HUES48 (cell line): ENCODE data around the gene OR7A10.

Experiments used
- H3K27ac ChIP-seq: one replicate; pipeline ENCODE4 v1.7.0; 2013; ENCODE audit warnings: low read depth, low read length, inconsistent platforms
- H3K27me3 ChIP-seq: 2 replicates; pipeline ENCODE4 v1.6.1; 2013; ENCODE audit warnings: mild to moderate bottlenecking, low read length; ENCODE audit not compliant: control insufficient read depth, insufficient read depth
- H3K36me3 ChIP-seq: 2 replicates; pipeline ENCODE4 v1.6.1; 2013; ENCODE audit warnings: low read length; ENCODE audit not compliant: control insufficient read depth, insufficient read depth
- H3K4me1 ChIP-seq: 2 replicates; pipeline ENCODE4 v1.6.1; 2013; ENCODE audit warnings: mild to moderate bottlenecking, low read length; ENCODE audit not compliant: control insufficient read depth, insufficient read depth
- H3K4me3 ChIP-seq: 2 replicates; pipeline ENCODE4 v1.5.1; 2013; ENCODE audit warnings: mild to moderate bottlenecking, low read depth, low read length
- H3K9ac ChIP-seq: 2 replicates; pipeline ENCODE4 v1.6.1; 2013; ENCODE audit warnings: mild to moderate bottlenecking, low read depth, low read length, moderate library complexity
- H3K9me3 ChIP-seq: 2 replicates; pipeline ENCODE4 v1.6.1; 2013; ENCODE audit warnings: low read length; ENCODE audit not compliant: control insufficient read depth, insufficient read depth

The OR7A10 gene

GRCh38 chr19:14848822-14849221, at the start of gene OR7A10:
Gene OR7A10 (minus strand): TSS chr19:14848922. CDS start chr19:14841877, 7,045 bp downstream.
- Histone ChIP-seq H3K27me3 (no peaks in the 10 kb centered on the region), H3K9me3 (peaks cover 76% of the 10 kb centered on the region)

GRCh38 chr19:14890643-14891379, 42.1 kb upstream of the OR7A10 start:
- H3K27me3 ChIP-seq: no peaks in the 10 kb centered on the region
- H3K4me3 ChIP-seq: no peak overlapping the region
- no peak overlapping the region for H3K9ac ChIP-seq
- no peak overlapping the region for H3K27ac ChIP-seq
- no peaks in the 10 kb centered on the region for H3K4me1 ChIP-seq
- H3K36me3 ChIP-seq: no peaks in the 10 kb centered on the region
- peaks cover 4% of the 10 kb centered on the region; the same call in 1 of the 2 replicates for H3K9me3 ChIP-seq

More at GRCh38 chr19:14848822-14849221, at the start of gene OR7A10:
- Histone ChIP-seq H3K36me3 (no peaks in the 10 kb centered on the region), H3K9ac (no peak within 1 kb of the TSS), H3K27ac (no peak within 1 kb of the TSS), H3K4me1 (no peaks in the 10 kb centered on the region), H3K4me3 (no peak within 1 kb of the TSS)

GRCh38 chr19:14889994-14890642, 41.4 kb upstream of the OR7A10 start:
- Histone ChIP-seq H3K4me3 (no peak overlapping the region), H3K36me3 (no peaks in the 10 kb centered on the region), H3K9me3 (peaks cover 4% of the 10 kb centered on the region; the same call in 1 of the 2 replicates), H3K9ac (no peak overlapping the region), H3K27me3 (no peaks in the 10 kb centered on the region), H3K4me1 (no peaks in the 10 kb centered on the region), H3K27ac (no peak overlapping the region)

GRCh38 chr19:14886032-14886431, 37.3 kb upstream of the OR7A10 start, which contains the start of gene OR7A17:
Gene OR7A17 (minus strand): TSS chr19:14886132. CDS start chr19:14881355, 4,777 bp downstream.
- Histone ChIP-seq H3K9me3 (peaks cover 19% of the 10 kb centered on the region), H3K9ac (no peak within 1 kb of the TSS), H3K36me3 (no peaks in the 10 kb centered on the region)

GRCh38 chr19:14871619-14872230, 23.0 kb upstream of the OR7A10 start:
- Histone ChIP-seq H3K36me3 (no peaks in the 10 kb centered on the region), H3K9ac (no peak overlapping the region), H3K27ac (no peak overlapping the region), H3K4me3 (no peak overlapping the region), H3K4me1 (no peaks in the 10 kb centered on the region), H3K9me3 (peaks cover 51% of the 10 kb centered on the region), H3K27me3 (no peaks in the 10 kb centered on the region)

More at GRCh38 chr19:14886032-14886431, 37.3 kb upstream of the OR7A10 start, which contains the start of gene OR7A17:
- H3K4me3 ChIP-seq: no peak within 1 kb of the TSS
- no peak within 1 kb of the TSS for H3K27ac ChIP-seq
- no peaks in the 10 kb centered on the region for H3K27me3 ChIP-seq
- no peaks in the 10 kb centered on the region for H3K4me1 ChIP-seq

GRCh38 chr19:14868497-14868896, 19.8 kb upstream of the OR7A10 start:
- no peaks in the 10 kb centered on the region for H3K4me1 ChIP-seq

GRCh38 chr19:14843578-14843977, 5.1 kb downstream of the OR7A10 start:
- H3K9me3 ChIP-seq: peaks cover 75% of the 10 kb centered on the region
- no peaks in the 10 kb centered on the region for H3K36me3 ChIP-seq
- no peak overlapping the region for H3K4me3 ChIP-seq
- no peaks in the 10 kb centered on the region for H3K27me3 ChIP-seq
- H3K4me1 ChIP-seq: no peaks in the 10 kb centered on the region
- no peak overlapping the region for H3K9ac ChIP-seq
- H3K27ac ChIP-seq: no peak overlapping the region

More at GRCh38 chr19:14868497-14868896, 19.8 kb upstream of the OR7A10 start:
- H3K36me3 ChIP-seq: no peaks in the 10 kb centered on the region
- no peak overlapping the region for H3K27ac ChIP-seq
- H3K4me3 ChIP-seq: no peak overlapping the region
- H3K9me3 ChIP-seq: peaks cover 68% of the 10 kb centered on the region
- H3K27me3 ChIP-seq: no peaks in the 10 kb centered on the region
- no peak overlapping the region for H3K9ac ChIP-seq

GRCh38 chr19:14843169-14843568, 5.6 kb downstream of the OR7A10 start:
- no peak overlapping the region for H3K9ac ChIP-seq
- no peaks in the 10 kb centered on the region for H3K27me3 ChIP-seq
- H3K4me3 ChIP-seq: no peak overlapping the region
- H3K4me1 ChIP-seq: no peaks in the 10 kb centered on the region
- no peaks in the 10 kb centered on the region for H3K36me3 ChIP-seq
- peaks cover 72% of the 10 kb centered on the region for H3K9me3 ChIP-seq
- H3K27ac ChIP-seq: no peak overlapping the region

GRCh38 chr19:14840206-14840605, 8.5 kb downstream of the OR7A10 start:
- Histone ChIP-seq H3K9me3 (peaks cover 73% of the 10 kb centered on the region), H3K4me3 (no peak overlapping the region), H3K27me3 (no peaks in the 10 kb centered on the region), H3K27ac (no peak overlapping the region), H3K4me1 (no peaks in the 10 kb centered on the region), H3K9ac (no peak overlapping the region), H3K36me3 (no peaks in the 10 kb centered on the region)

- Histone ChIP-seq H3K4me3 (no peak overlapping the region), H3K9me3 (peaks cover 72% of the 10 kb centered on the region), H3K27me3 (no peaks in the 10 kb centered on the region), H3K4me1 (0 out of 2 replicates have a peak, but pooled peaks cover 3% of the 10 kb centered on the region), H3K27ac (no peak overlapping the region), H3K9ac (no peak overlapping the region), H3K36me3 (no peaks in the 10 kb centered on the region)
Measured at GRCh38 chr19:14837391-14837790, 11.3 kb downstream of the OR7A10 start.

GRCh38 chr19:14835011-14835410, 13.7 kb downstream of the OR7A10 start, which contains the start of the genes OR7A5 and OR7C1:
Gene OR7A5 (minus strand): TSS chr19:14835185. CDS start chr19:14828241, 6,944 bp downstream.
Gene OR7C1 (minus strand): TSS chr19:14835185. CDS start chr19:14800136, 35,049 bp downstream.
- H3K9me3 ChIP-seq: peaks cover 64% of the 10 kb centered on the region

More at GRCh38 chr19:14835011-14835410, 13.7 kb downstream of the OR7A10 start, which contains the start of the genes OR7A5 and OR7C1:
- H3K36me3 ChIP-seq: no peaks in the 10 kb centered on the region
- no peak within 1 kb of the TSS for H3K9ac ChIP-seq
- H3K27me3 ChIP-seq: no peaks in the 10 kb centered on the region
- no peak within 1 kb of the TSS for H3K27ac ChIP-seq
- H3K4me1 ChIP-seq: 0 out of 2 replicates have a peak, but pooled peaks cover 3% of the 10 kb centered on the region
- no peak within 1 kb of the TSS for H3K4me3 ChIP-seq
